ENCODE data around the gene ACAP3.

The ACAP3 gene

DNA sequence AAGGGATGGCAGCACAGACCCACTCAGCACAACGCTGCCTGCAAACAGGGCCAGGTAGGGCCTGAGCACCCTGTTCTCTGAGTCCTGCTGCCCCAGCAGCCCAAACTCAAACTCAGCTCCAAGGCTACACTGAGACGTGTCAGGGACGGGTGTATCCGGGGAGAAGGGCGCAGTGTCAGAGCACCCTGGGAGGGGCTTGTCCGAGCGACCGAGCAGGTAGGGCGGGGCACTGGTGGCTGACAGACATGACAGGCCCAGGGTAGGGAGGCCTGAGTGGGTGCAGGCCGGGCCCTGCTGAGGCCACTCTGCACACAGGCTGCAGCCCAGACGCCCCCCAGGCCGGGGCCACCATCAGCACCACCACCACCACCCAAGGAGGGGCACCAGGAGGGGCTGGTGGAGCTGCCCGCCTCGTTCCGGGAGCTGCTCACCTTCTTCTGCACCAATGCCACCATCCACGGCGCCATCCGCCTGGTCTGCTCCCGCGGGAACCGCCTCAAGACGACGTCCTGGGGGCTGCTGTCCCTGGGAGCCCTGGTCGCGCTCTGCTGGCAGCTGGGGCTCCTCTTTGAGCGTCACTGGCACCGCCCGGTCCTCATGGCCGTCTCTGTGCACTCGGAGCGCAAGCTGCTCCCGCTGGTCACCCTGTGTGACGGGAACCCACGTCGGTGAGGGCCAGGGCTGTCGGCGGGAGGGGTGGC is 22.0 kb downstream of the ACAP3 start:
- in situ Hi-C loops (cut with HindIII; ENCODE audit: low pct_unique_long_range_greater_than_20kb, low sequenced_read_pairs), result no loop called here
- DNase-seq (ENCODE audit: low read depth in 1 of 2, low spot score in 1 of 2), result no peak
- TF ChIP-seq JUND (IDR thresholded peaks at IDR 0.05; ENCODE audit: low read depth), result no peak

DNA sequence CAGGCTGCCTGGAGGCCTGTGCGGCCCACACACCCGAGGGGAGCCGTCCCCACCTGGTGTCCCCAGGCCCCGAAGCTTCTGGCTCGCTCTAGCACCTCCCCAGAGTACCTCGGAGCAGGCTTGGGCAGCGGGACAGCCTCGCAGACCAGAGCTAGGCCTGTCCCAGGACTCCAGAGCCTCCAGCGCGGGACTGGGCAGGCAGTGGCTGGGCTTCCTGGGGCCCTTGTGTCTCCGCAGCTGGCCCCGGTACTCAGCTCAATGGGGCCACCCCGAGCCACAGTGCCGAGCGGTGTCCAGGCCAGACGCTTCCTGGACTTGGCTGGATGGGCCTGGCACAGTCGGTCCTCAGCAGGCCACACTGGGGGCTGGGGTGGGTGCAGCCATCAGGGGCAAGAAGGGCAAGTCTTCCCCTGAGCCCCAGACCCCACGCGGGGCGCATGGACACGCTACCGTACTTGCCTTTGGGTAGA is 22.6 kb downstream of the ACAP3 start:
- no peak for DNase-seq (ENCODE audit: low read depth in 1 of 2, low spot score in 1 of 2)
- TF ChIP-seq JUND (IDR thresholded peaks at IDR 0.05; ENCODE audit: low read depth), result no peak
- in situ Hi-C loops (cut with HindIII; ENCODE audit: low pct_unique_long_range_greater_than_20kb, low sequenced_read_pairs), result no loop called here

DNA sequence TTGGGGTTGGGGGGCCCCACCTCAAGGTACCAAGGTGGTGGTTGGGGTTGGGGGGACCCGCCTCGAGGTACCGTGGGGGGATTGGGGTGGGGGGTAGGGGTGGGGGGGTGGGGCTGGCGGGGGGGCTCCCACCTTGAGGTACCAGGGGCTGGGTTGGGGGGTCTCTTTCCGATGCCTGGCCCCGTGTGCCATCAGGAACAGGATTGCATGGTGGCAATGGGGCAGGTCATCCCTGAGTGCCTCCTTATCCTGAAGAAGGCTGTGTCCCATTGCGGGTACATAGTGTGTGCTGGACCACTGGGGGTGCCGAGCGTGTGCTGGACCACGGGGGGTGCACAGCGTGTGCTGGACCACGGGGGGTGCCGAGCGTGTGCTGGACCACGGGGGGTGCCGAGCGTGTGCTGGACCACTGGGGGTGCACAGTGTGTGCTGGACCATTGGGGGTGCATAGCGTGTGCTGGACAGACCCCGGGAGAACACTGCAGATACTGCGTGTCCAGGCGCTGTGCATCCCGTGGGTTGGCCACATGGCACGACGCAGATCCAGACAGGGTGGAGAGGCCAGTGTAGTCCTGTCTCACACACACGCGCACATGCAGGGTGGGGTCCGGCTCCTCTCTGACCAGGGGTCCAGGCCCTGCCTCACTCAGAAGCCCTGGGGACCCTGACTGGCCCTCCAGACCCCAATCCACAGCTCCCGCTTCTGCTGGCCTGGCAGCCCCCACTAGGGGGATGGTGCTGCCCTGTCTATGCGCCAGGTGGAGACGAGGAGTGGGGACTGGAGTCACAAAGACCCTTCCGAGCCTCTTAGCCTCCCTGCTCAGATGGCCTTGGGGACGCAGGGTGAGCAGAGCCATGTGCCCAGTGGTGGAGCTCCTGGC is 23.3 kb downstream of the ACAP3 start:
- no peak for TF ChIP-seq JUND (IDR thresholded peaks at IDR 0.05; ENCODE audit: low read depth)
- in situ Hi-C loops (cut with HindIII; ENCODE audit: low pct_unique_long_range_greater_than_20kb, low sequenced_read_pairs), result no loop called here
- DNase-seq (ENCODE audit: low read depth in 1 of 2, low spot score in 1 of 2), result no peak

DNA sequence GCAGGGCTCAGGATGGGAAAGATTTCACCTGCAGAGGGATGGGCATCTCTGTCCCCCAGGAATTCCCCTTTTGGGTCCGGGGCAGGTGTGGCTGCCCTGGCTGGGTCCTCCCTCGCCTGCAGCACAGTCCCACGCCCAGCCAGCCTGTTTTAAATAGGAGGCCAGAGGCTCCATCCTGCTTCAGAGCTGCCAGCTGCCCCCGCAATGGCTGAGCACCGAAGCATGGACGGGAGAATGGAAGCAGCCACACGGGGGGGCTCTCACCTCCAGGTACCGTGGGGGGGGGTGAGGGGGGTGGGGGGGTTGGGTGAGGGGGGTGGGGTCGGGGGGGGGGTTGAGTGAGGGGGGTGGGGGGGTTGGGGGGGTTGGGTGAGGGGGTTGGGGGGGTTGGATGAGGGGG is 23.9 kb downstream of the ACAP3 start:
- TF ChIP-seq JUND (IDR thresholded peaks at IDR 0.05; ENCODE audit: low read depth), result no peak
- DNase-seq (ENCODE audit: low read depth in 1 of 2, low spot score in 1 of 2), result no peak
- in situ Hi-C loops (cut with HindIII; ENCODE audit: low pct_unique_long_range_greater_than_20kb, low sequenced_read_pairs), result no loop called here

DNA sequence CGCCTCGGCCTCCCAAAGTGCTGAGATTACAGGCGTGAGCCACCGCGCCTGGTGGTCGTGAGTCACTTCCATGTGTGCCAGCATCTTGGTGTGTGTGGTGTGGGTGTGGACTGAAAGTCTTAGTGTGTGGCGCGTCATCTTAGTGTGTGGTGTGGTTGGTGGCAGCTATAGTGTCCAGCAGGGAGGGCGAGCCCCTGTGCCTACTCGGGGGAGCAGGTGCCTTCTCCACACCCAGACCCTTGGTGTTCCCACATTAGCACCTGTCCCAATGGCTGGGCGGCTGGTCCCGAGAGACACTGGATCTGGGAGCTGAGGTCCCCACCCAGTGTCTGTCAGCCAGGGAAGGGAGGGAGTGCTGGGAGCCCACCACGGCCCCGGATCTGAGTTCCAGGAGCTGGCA is 24.7 kb downstream of the ACAP3 start:
- in situ Hi-C loops (cut with HindIII; ENCODE audit: low pct_unique_long_range_greater_than_20kb, low sequenced_read_pairs), result no loop called here
- TF ChIP-seq JUND (IDR thresholded peaks at IDR 0.05; ENCODE audit: low read depth), result no peak
- DNase-seq (ENCODE audit: low read depth in 1 of 2, low spot score in 1 of 2), result no peak

DNA sequence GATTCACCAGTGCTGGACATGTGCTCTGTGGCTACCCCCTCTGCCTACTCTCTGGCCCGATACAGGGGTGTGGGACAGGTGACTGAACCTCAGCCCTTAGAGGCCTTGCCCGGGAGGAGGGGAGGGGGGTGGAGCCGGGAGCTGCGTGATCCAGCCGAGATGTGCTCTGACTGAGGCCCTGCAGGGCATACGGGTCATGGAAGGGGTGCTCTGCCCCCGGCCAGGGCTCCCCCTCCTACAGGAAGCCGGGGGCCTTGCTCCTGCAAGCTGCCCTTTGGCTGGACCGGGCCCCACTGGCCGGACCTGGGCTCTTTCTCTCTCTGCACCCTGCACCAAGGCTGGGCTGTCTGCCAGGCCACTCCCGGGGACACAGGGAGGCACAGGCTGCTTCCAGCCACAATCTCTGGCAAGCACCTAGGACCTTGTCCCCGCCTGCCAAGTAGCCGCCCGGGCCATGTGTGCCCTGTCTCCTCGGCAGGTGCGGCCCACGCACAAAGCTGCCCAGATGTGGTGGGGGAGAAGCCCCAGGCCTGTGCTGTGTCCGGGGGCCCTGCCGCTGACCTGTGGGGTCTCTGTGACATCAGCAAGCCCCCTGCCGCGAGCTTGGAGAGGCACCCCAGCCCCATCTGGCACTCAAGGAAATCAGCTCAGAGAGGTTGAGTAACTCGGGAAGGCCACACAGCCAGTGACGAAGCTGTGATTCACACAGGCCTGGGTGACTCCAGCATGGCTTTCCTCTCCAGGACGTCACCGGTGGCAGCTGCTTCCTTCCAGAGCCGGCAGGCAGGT is 26.0 kb downstream of the ACAP3 start:
- no peak for TF ChIP-seq JUND (IDR thresholded peaks at IDR 0.05; ENCODE audit: low read depth)
- DNase-seq (ENCODE audit: low read depth in 1 of 2, low spot score in 1 of 2), result no peak
- in situ Hi-C loops (cut with HindIII; ENCODE audit: low pct_unique_long_range_greater_than_20kb, low sequenced_read_pairs), result no loop called here

DNA sequence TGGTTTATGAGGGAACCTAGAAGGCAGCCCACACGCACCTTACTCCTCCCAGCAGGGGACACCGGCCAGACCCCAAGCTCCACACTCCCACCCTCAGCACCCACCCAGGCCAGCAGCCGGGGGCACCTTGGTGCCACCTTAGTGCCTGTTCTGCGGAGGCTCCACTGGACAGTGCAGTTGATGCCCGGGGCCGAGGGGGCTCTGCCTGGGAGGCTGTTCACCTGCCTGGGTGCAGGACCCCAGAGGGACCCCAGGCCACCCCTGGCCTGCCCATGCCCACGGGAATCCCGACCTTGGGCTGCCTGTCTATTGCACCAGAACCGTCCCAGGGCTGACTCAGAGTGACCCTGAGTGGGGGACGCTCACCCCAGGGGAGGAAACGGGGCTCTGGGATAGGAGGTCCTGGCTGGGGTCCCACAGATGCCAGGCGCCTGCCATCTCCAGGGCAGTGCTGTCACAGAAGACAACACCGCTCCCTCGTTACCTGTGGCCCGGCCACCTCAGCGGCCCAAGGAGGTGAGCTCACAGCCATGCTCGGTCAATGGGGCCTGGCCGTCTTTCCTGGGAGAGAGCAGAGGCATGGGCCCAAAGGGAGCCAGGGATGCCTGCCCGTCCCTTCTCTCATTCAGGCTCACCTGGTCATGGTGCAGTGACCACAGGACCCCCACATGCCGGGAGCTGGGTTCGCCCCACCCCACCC is 26.8 kb downstream of the ACAP3 start:
- TF ChIP-seq JUND (IDR thresholded peaks at IDR 0.05; ENCODE audit: low read depth), result no peak
- DNase-seq (ENCODE audit: low read depth in 1 of 2, low spot score in 1 of 2), result no peak
- in situ Hi-C loops (cut with HindIII; ENCODE audit: low pct_unique_long_range_greater_than_20kb, low sequenced_read_pairs), result no loop called here

DNA sequence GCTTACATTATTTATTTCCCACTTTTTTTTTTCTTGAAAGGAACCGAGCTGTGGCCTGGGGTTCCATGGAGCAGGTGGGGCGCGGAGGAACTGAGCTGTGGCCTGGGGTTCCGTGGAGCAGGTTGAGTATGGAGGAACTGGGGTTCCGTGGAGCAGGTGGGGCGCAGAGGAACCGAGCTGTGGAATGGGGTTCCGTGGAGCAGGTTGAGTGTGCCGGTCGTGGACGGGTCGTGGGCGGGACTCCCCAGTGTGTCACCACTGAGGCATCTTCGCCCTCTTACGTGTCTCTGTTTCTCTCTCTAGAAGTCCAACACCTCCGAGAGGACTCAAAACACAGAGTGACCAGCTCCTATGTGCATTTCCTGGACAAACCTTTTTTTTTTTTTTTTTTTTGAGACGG is 28.7 kb downstream of the ACAP3 start:
- TF ChIP-seq JUND (IDR thresholded peaks at IDR 0.05; ENCODE audit: low read depth), result no peak
- in situ Hi-C loops (cut with HindIII; ENCODE audit: low pct_unique_long_range_greater_than_20kb, low sequenced_read_pairs), result no loop called here
- no peak for DNase-seq (ENCODE audit: low read depth in 1 of 2, low spot score in 1 of 2)

DNA sequence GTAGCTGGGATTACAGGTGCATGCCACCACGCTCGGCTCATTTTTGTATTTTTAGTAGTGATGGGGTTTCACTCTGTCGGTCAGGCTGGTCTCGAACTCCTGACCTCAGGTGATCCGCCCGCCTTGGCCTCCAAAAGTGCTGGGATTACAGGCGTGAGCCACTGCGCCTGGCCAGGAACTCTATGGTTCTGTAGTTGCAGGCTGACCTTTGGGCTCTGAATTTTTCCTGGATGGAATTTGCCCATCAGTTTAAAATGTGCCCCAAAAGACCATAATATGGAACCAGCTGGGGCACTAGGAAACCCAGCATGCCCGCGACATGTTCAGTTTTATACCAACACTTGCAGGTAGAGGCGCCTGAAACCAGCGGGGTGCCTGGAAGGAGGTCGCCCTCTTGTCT is 29.1 kb downstream of the ACAP3 start:
- no peak for TF ChIP-seq JUND (IDR thresholded peaks at IDR 0.05; ENCODE audit: low read depth)
- in situ Hi-C loops (cut with HindIII; ENCODE audit: low pct_unique_long_range_greater_than_20kb, low sequenced_read_pairs), result no loop called here

DNA sequence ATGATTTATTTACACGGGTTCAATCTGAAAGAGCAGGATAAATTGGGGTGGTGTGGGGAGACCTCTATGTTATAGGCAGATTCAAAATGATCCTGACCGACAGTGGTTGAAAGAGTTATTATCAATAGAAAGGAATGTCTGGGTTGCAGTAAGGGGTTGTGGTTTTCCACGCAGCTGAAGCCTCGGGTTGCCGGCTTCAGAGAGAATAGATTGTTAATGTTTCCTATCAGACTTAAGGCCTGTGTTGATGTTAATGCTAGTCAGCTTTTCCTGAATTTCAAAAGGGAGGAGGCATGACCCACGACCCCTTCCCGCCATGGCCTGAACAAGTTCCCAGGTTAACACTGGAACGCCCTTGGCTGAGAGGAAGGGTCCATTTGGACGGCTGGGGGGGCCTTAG is 31.9 kb downstream of the ACAP3 start:
- TF ChIP-seq JUND (IDR thresholded peaks at IDR 0.05; ENCODE audit: low read depth), result no peak
- no peak for DNase-seq (ENCODE audit: low read depth in 1 of 2, low spot score in 1 of 2)
- in situ Hi-C loops (cut with HindIII; ENCODE audit: low pct_unique_long_range_greater_than_20kb, low sequenced_read_pairs), result no loop called here

More for the DNA sequence above, 29.1 kb downstream of the ACAP3 start:
- DNase-seq (ENCODE audit: low read depth in 1 of 2, low spot score in 1 of 2), result no peak

DNA sequence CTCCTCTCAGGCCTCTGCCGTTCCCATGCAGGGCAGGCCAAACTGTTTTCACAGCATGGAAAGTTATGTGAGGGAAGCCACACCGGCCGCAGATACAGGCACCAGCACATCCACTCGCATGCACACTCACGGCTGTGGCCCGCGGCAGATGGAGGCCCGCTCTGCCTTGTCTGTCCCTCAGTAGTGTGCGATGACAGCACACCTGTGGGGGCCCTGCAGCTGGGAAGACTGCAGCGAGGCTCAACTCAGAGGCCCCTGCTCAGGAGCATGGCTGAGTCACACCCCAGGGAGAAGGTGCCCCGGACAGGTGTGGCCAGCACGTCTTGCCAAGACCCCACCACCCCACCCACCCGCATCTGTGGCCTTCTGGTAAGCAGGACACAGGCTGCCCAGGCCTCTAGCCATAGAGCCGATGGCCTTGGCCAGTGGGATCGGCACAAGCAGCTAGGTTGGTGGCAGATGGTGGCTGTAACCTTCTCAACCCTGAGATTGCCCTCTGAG is 32.7 kb downstream of the ACAP3 start:
- DNase-seq (ENCODE audit: low read depth in 1 of 2, low spot score in 1 of 2), result no peak
- in situ Hi-C loops (cut with HindIII; ENCODE audit: low pct_unique_long_range_greater_than_20kb, low sequenced_read_pairs), result no loop called here
- TF ChIP-seq JUND (IDR thresholded peaks at IDR 0.05; ENCODE audit: low read depth), result no peak

Measured in T47D (cell line).